Ureter (tissue), 1 donor: ENCODE data around the gene FAM171A2. TPM values are rescaled to one million over a fixed set of nuclear protein-coding genes. Genes with fewer than 3 reads are reported as not detected.

ENCODE experiments used
- DNase-seq: peaks from one replicate; pipeline ENCODE4 v3.0.0-alpha.2; 2020; ENCODE audit warnings: low spot score
- total RNA-seq: library from RNA; stranded (reverse); gene quantifications from one replicate; pipeline ENCODE4 v1.2.4, GENCODE V29; 2023
- donor health status: DM: yes; HTN: yes; CAD: no.

The FAM171A2 gene
- total RNA-seq, 1 donor from 2014 or later, result 0.78 TPM

DNA sequence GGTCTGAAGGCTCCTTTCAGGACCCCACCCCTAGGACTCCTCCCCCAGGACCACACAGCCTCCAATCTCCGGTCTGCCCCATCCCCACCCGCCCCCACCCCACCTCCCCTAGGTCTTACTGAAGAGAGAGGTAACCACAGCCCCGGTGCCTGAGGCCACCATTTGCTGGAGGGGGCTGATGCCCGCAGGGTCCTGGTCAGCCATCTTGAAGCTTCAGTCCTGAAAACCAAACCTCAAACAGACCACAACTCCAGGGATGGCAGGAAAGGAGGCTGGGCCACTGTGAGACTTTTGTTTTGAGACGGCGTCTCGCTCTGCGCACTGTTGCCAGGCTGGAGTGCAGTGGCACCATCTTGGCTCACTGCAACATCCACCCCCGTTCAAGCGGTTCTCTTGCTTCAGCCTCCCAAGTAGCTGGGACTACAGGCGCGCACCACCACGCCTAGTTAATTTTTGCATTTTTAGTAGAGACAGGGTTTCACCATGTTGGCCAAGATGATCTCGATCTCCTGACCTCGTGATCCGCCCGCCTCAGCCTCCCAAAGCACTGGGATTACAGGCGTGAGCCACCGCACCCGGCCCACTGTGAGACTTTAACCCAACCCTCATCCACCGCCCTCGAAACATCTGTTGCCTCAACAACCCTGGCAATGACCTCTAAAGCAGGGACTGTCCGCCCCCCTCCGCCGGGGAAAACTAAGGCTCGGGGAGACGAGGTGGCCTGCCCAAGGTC, 40.1 kb downstream of the FAM171A2 start:
- DNase-seq, result no peak

DNA sequence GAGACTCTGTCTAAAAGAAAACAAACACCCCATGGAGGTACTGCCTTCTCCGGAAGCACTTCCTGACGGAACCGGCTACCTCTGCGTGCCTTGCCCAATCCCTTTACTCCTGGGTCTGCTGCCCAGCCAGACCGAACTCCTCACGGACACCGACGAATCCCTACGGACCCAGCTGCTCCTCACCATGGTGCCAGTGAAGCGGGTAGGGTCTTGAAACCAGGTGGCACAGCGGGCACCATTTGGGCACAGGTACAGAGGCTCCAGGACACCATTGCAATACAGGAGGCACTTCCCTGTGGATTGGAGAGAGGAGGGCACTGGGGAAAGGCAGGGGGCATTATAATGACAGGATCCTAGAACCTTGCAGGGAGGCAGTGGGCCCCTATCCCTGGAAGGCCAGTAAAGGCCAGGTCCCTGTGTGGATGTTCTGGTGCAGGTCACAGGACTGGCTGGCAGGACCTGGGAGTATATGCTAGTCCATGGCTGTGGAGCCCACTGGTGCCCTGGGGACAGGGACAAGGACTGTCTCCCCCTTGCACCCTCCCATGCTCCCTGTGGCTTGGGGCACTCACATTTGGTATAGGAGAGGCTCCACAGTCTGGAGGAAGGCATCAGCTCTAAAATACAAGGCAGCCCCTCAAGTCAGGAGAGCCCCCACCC, 41.3 kb downstream of the FAM171A2 start:
- no peak for DNase-seq

DNA sequence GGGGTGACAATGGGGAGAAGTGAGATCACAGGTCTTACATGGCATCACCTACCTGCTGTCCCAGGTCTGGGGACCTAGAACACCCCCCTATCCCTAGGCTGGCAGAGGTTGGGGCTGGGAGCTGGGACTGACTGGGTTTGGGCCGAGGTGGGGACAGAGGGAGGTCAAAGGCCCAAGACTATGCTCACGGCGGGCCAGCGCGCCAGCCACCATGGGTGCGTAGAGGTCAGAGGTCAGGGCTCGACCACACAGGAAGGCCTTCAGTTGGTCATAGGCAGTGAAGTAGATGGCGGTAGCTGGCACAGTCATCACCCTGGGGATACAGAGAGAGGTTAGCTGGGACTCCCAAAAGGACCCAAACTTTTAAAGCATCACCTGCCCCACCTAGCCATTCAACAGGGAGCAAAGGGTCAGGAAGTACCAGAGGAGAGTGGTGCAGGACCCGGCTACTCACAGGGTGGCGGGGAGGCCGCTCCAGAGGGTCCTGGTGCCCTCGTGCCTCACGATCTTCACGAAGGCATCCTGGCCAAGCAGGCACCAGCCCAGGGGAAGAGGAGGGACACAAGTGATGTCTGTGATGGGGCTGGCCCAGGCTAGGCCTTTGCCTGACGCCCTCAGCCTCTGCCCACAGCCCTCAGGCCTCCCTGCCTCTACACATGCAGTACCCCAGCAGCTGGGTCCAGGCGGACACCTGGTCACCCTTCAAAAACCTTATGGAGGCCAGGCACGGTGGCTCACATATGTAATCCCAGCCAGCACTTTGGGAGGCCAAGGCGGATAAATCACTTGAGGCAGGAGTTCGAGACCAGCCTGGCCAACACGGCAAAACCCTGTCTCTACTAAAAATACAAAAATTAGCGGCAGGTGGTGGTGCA, 42.2 kb downstream of the FAM171A2 start:
- DNase-seq, result no peak

DNA sequence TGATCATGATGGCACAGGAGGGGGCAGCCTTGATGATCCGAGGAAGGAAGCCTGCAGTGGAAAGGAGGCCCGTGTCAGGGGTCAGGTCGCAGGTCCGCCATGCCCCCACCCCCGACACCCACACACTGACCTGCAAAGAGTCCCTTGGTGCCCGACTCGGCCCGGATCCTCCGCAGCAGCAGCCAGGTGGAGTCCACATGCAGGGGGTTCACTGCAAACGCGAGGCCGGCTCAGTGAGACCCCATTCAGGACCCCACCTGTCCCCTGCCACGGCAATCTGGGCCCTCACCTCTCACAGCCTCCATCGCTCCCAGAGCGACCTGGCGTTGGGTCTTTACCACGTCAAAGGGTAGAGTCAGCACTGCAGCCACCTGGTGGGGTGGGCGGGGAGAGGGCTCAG, 43.6 kb downstream of the FAM171A2 start:
- no peak for DNase-seq

DNA sequence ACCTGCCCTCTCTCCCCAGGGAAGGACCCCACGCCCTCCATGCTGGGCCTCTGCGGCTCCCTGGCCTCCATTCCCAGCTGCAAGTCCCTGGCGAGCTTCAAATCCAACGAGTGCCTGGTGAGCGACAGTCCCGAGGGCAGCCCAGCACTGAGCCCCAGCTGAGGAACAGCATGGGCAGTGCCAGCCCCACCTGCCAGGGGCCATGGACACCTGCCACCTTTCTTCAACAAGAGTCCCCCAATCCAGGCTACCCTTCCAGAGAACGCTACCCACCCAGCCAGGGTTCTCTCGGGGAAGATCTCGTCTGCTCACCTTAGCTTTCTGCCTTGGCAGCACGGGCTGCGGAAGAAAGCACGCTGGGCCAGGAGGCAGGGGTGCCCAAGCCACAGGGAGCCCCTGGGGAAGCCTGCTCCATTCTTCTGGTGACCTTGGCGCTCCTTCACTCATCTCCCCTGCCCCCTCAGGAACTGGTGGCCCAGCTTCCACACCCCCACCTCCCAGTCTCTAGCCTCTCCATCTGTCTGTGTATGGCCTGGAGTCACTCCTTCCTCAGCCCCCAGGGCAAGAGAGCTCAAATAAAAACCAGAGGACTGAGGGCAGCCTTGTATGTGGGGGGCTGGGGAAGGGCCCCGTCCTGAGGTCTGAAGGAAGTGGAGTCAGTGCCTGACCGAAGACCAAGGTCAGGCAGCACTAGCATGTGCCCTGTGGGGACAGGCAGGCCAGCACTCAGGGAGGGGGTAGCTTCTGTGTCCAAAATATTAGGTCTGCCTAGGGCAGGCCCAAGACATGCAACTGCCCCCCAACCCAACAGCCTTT, 45.4 kb downstream of the FAM171A2 start:
- DNase-seq, result no peak

DNA sequence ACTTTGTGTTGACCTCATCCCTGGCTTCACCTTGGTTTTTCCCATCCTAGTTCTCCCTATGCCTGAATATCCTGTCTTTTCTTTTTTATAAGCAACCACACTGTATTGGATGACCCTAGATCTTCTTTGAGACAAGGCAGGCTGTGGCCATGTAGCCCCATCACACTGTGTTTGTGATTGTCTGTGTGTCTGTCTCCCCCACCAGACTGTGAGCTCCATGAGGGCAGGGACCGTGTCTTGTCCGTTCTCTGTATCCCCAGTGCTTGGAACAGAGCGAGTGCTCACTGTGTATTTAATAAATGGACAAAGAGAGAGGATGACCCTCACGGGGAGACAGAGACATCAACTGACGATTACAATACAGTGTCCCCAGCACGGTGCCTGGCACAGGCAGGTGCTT, 46.1 kb downstream of the FAM171A2 start:
- DNase-seq, result no peak

DNA sequence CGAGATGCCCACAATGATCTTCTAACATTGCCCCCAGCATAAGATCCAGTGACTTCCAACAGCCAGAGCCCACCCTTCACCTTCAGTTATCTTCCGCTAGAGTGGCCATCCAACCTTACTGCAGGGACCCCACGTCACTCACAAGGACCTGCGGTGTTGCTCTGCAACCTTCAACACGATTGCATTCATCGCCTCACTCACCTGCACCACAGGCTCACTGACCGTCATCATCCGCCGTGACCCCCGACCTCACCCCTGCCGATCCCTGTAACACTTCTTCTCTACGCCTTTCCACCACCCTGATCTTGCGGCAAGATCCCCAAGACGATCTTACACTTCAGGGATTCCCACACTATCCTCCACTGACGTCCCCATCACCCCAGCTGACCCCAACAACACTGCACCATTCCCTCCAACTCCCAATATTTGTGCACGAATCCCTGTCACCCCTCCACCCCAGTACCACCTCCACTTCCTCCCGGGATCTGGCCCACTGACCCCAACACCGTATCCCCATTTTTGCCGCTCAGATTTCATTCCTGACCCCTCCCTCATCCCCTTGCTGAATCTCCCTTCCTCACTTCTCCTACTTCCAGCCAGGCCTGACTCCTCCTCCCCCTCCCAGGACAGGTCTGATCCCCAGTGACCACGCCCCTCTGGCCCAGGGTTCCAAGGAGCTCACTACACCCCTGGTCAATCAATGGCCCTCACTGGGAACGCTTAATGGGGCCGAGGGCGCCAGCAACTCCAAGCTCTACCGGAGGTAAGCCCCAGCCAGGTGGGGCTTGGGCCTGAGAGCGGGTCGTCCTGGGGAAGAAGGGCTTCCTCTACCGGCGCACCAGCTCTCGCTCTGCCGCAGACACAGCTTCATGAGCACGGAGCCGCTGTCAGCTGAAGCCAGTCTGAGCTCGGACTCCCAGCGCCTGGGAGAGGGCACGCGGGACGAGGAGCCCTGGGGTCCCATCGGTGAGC, 47.6 kb downstream of the FAM171A2 start:
- no peak for DNase-seq

DNA sequence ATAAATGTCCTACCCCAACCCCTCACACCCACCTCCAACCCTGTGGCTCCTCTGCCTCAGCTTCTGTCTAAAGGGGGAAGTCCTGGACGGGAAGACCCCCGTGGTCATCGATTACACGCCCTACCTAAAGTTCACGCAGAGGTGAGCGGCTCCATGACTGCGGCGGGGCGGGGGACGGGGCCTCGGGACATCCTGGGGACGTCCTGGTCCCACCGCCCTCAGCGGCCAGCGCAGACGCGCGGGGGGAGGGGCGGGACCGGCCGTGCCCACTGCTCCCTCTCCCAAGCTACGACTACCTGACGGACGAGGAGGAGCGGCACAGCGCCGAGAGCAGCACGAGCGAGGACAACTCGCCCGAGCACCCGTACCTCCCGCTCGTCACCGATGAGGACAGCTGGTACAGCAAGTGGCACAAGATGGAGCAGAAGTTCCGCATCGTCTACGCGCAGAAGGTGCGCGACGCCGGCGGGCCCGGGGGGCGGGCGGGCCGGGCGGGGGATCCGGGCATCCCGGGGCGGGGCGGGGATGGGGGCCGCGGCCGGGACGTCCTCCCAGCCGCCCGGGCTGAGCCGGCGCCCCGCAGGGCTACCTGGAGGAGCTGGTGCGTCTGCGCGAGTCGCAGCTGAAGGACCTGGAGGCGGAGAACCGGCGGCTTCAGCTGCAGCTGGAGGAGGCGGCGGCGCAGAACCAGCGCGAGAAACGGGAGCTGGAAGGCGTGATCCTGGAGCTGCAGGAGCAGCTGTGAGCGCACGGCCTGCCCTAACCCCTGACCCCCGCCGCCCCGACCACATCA, 48.6 kb downstream of the FAM171A2 start:
- DNase-seq, result no peak

DNA sequence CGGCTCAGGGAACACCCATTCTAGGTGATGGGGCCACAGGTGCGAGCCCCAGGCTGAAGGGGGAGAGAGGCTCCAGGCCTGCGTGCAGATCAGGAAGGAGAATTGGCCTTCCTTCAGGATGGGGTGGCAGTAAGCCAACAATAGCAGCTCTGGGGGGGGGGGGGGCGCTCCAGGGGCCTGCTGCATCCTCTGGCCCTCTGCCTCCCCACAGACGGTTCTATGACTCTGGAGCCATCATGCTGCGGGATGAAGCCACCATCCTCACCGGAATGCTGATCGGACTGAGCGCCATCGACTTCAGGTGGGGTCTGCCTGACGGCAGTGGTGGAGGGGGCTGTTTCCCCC, 49.2 kb downstream of the FAM171A2 start:
- no peak for DNase-seq

DNA sequence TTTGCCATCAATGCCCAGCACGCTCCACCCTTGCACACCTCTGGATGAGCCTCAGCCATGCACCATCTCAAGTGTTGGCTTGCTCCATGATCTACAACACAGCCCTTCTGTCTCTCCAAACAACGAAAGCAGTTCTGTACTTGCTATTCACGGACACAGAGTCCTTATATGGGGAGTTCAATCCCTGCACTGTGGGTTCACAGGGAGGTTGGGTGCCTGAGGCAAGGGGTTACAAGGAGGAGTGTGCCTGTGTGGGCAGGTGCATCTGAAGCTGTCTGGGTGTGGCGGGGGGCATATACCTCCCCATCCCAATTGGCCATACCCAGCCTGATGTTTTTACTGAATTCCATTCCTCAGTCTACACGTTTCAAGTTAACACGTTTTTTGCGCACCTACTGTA, 49.6 kb downstream of the FAM171A2 start:
- no peak for DNase-seq

DNA sequence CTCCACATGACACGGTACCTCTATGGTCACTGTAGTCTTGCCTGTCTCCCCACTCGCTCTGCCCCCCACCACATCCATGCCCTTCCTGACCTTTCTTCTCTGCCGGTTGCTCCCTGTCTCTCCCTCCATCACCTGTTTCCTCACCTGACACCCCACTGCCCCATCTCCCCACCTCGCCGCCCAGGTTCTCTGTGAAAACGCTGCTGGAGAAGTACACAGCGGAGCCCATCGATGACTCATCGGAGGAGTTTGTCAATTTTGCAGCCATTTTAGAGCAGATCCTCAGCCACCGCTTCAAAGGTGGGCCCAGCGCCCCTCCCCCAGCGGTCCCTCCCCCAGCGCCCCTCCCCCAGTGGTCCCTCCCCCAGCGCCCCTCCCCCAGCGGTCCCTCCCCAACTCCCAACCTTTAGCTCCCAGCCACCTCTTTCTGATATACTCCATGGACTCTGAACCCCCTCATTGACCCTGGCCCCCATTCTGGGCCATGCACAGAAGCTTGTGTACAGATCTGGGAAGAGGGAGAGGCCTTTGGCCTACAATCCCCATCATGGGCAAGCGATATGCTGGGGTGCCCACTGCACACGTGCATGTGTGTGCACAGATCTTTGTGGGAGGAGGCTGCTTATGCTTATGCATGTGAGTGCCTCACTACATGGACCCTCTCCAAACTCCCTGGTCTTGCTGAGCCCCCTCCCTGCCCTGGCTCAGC, 51.1 kb downstream of the FAM171A2 start:
- DNase-seq, result no peak

DNA sequence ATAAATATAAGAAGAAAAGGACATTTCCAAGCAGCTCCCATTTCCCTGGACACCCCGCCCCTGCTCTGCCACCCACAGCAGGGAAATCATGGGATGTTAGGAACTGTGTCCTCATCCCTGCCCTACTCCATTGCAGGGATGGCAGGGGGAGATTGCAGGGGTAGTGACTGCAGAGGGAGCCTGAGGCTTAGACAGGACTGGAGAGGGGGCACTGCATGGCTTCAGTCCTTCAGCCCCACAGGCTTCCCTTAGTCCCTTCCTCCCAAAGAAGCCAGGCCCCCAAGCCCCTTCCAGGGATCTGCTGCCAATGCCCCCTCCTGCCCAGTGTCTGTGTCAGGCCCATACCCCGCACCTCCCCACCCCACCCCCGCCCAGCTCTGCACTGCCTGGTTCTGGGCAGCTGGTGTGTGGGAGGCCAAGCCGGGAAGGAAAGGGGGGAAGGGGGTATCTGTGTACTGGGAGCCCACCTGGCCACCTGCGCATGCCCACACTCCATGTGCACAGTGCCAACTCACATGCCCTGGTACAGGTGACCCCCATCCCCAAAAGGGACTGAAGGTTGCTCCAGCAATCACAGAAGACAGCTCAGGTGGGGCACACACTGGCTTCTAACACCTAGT, 52.0 kb downstream of the FAM171A2 start:
- DNase-seq, result no peak

DNA sequence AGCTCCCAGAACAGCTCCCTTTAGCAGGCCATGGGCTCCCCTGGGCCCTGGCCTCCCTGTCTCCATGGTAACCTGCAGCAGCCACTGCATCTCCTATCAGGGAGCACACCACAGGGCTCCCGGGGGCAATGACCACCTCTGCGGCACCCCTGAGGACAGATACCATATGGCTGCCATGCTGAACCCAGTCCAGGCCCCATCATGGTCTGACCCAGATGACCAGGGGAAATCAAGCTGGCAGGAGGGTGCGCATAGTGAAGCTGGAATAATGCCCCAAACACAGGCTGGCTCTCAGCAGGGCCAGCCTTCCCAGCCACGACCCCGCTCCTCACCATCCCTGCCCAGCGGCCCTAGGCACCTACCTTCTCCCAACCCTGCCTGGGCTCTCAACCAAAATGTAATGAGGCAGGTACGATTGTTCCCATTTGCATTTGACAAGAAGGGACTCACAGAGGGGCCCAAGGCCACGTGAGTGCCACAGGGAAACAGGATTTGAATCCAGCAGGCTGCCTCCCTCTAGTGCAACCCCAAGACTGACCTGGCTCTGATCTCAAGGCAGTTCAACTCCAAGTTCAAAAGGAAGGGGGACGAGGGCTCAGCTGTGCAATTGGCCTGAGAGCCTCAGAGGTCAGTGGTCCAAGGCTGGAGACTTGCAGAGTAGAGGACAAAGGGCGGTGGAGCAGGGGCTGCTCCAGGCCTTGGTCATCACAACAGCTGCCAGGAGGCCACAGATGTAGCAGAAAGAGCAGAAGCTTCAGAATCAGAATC, 52.9 kb downstream of the FAM171A2 start:
- no peak for DNase-seq

DNA sequence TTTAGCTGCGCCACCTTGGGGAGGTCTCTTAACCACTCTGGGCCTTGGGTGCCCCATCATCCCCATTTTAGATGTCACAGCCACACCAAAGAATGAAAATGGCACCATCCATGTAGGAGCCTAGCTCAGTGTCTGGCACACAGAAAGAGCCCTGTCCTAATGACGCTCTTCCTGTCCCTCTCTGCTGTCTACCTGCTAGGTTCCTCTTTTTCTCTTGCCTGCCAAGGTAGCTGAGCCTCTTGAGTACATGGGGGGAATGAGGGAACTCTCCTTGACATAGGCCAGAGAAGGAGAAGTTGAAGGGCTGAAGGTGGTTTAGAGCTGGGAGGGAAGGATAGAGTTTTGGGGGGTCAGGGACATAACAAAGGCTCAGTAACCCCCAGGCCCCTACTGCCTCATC, 53.5 kb downstream of the FAM171A2 start:
- no peak for DNase-seq

DNA sequence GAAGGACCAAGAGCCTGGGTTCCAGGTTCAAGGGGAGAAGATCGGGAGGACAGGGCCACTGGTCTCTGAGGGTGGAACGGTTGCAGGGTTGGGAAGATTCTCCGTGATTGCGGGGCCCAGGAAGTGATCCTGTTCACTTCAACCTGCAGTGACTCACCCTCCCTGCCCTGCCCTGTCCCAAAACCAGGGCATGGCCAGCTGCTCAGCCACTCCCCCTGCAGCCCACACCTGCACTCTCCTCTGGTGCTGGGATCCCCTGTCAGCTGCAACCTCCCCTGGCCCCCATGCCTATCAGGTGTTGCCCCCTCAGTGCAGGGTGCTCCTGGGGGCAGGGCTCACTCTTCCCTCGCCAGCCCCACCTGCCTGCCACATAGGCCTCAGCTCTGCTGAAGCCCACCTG, 54.2 kb downstream of the FAM171A2 start:
- no peak for DNase-seq

DNA sequence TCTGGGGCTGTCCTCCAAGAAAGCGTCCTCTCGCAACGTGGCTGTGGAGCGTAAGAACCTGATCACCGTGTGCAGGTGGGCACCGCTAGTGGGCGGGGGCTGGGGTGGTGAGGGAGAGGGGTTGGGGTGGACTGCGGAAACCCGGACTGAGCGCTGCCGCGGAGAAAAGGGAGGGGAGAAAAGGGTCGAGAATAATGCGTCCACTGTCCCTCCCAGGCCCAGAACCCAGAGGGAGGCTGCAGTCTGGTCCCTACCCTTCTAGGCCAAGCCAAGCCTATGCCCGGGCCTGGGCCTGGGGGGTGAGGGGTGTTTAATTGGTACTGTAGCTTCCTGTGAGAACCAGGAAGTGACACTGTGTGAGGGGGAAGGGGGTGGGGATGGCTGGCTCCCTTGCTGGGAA, 54.8 kb downstream of the FAM171A2 start:
- DNase-seq, result no peak

DNA sequence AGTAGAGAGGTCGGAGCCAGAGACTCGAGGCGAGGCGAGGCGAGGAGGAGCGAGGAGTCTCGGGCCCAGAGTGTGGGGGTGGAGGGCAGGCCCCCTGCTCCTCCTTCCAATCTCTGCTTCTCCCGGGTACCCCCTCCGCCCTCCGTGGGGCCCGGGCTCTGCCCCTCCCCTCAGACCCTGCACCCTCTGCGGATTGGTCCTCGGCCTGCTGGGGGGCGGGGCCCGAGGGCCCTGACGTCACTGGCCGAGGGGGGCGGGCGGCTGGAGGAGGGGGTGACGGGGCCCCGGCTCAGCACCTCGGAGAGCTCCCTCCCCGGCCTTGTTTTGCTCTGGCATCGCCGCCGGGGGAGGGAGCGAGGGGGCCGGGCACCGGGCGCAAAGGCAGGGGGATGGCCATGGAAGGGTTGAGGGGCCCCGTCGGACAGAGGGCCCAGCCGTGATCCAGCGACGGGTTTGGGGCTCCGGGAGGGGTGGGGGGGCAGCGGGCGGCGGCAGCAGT, 55.3 kb downstream of the FAM171A2 start, which contains the start of gene RUNDC3A:
RUNDC3A (plus strand) TSS at position 282 of the 499 bp plus-strand sequence. CDS start 232 bp downstream, outside the sequence.
- peak; percentile 85 for DNase-seq
